HCT116 (cell line): ENCODE measurements around the gene ITGAE. TPM values are rescaled to one million over a fixed set of nuclear protein-coding genes. Genes with fewer than 3 reads are reported as not detected.

Experiments used
- ATAC-seq: fragments of 200-7000 bp; cut with Tn5 transposase; 2 replicates; pipeline ENCODE4 v1.9.1; 2020; ENCODE audit warnings: mild to moderate bottlenecking, moderate library complexity
- BruUV-seq: library from RNA; stranded (reverse); fragments of 400-500 nt; replicated peaks from 2 replicates; lab custom pipeline; 2021; lab: Mats Ljungman, UMichigan
- CTCF ChIA-PET: fragments of 300-600 bp; sonication (Branson Sonifier 250); formaldehyde crosslinking; loops from one replicate; lab custom pipeline; 2021; ENCODE audit warnings: antibody characterized with exemption; lab: Charles Lee
- POLR2A ChIA-PET: fragments of 300-600, 350-600 bp; sonication (Branson Sonifier 250); formaldehyde crosslinking; loops from one replicate; lab custom pipeline; 2021; ENCODE audit warnings: antibody characterized with exemption; lab: Charles Lee
- RAD21 ChIA-PET, 2 experiments: fragments of 300-600 bp; sonication (Branson Sonifier 250); formaldehyde crosslinking; loops; one replicate each; lab custom pipeline; 2023; ENCODE audit warnings: low total read pairs in 2 of 2; ENCODE audit not compliant: uncharacterized antibody in 2 of 2, unreplicated experiment in 2 of 2, low non-redundant PET in 1 of 2; lab: Charles Lee
- DNase-seq: peaks from one replicate; pipeline ENCODE4 v3.0.0-alpha.2; 2010; ENCODE audit warnings: low read depth, low spot score
- H2AFZ ChIP-seq: fragments of 200-600 bp; shearing (Covaris generic), sonication (generic); 2 replicates; pipeline ENCODE4 v1.6.1; 2017; ENCODE audit warnings: low read depth, mixed run types, mixed read lengths, antibody characterized with exemption, low read length; ENCODE audit not compliant: poor library complexity, severe bottlenecking
- H3K27ac ChIP-seq: 2 replicates; pipeline ENCODE4 v1.5.1; 2012; ENCODE audit warnings: low read depth, low read length
- H3K27me3 ChIP-seq: fragments of 200-600 bp; sonication (generic); 2 replicates; pipeline ENCODE4 v1.6.1; 2016; ENCODE audit warnings: mixed run types, low read length, mixed read lengths; ENCODE audit not compliant: insufficient read depth
- H3K36me3 ChIP-seq, 2 experiments: fragments of 200-500 bp in 1 of 2; fragments of 200-600 bp in 1 of 2; sonication (Bioruptor generic) in 1 of 2; sonication (generic) in 1 of 2; 2 replicates each; pipeline versions ENCODE4 v1.5.1 to v1.6.1; 2014 to 2016; ENCODE audit warnings: low read length in 2 of 2, inconsistent platforms in 1 of 2, mixed read lengths in 1 of 2, mixed run types in 1 of 2; ENCODE audit not compliant: insufficient read depth in 2 of 2, control insufficient read depth in 1 of 2
- H3K4me1 ChIP-seq, 2 experiments: fragments of 200-600 bp in 1 of 2; sonication (generic) in 1 of 2; 2 replicates each; pipeline versions ENCODE4 v1.5.1 to v1.6.1; 2012 to 2017; ENCODE audit warnings: low read length in 2 of 2, inconsistent platforms in 1 of 2, mild to moderate bottlenecking in 1 of 2, mixed read lengths in 1 of 2, mixed run types in 1 of 2, moderate library complexity in 1 of 2; ENCODE audit not compliant: insufficient read depth in 2 of 2, control insufficient read depth in 1 of 2
- H3K4me2 ChIP-seq: fragments of 200-600 bp; sonication (generic); 2 replicates; pipeline ENCODE4 v1.6.1; 2017; ENCODE audit warnings: mixed run types, low read length, mixed read lengths
- H3K4me3 ChIP-seq, 2 experiments: fragments of 200-600 bp in 1 of 2; sonication (generic) in 1 of 2; replicated peaks in 1 of 2; 2 replicates each; pipeline ENCODE4 v1.5.1; 2011 to 2016; ENCODE audit warnings: low read length in 2 of 2, control low read depth in 1 of 2, low read depth in 1 of 2, mild to moderate bottlenecking in 1 of 2, mixed read lengths in 1 of 2, mixed run types in 1 of 2
- H3K79me2 ChIP-seq: fragments of 200-600 bp; sonication (generic); 2 replicates; pipeline ENCODE4 v1.6.1; 2017; ENCODE audit warnings: mild to moderate bottlenecking, mixed run types, low read length, moderate library complexity, mixed read lengths; ENCODE audit not compliant: insufficient read depth
- H3K9ac ChIP-seq: fragments of 200-600 bp; sonication (generic); 2 replicates; pipeline ENCODE4 v1.6.1; 2016; ENCODE audit warnings: low read length, mixed read lengths
- H3K9me2 ChIP-seq: fragments of 200-600 bp; sonication (generic), shearing (Covaris generic); 2 replicates; pipeline ENCODE4 v1.6.1; 2017; ENCODE audit warnings: mixed run types, mild to moderate bottlenecking, moderate library complexity; ENCODE audit not compliant: insufficient read depth
- H3K9me3 ChIP-seq, 2 experiments: fragments of 200-500 bp in 1 of 2; fragments of 200-600 bp in 1 of 2; sonication (Bioruptor generic) in 1 of 2; sonication (generic) in 1 of 2; 2 replicates each; pipeline ENCODE4 v1.6.1; 2014 to 2017; ENCODE audit warnings: low read length in 2 of 2, mixed read lengths in 2 of 2, inconsistent platforms in 1 of 2, low read depth in 1 of 2, mild to moderate bottlenecking in 1 of 2, mixed run types in 1 of 2, moderate library complexity in 1 of 2; ENCODE audit not compliant: control insufficient read depth in 1 of 2, insufficient read depth in 1 of 2
- H4K20me1 ChIP-seq: fragments of 200-600 bp; sonication (generic), shearing (Covaris generic); 2 replicates; pipeline ENCODE4 v1.6.1; 2017; ENCODE audit warnings: mixed run types, mild to moderate bottlenecking, moderate library complexity; ENCODE audit not compliant: insufficient read depth
- CEBPB ChIP-seq: IDR thresholded peaks from 2 replicates; pipeline ENCODE4 v1.6.1; 2012; ENCODE audit warnings: low read depth
- EGR1 ChIP-seq: IDR thresholded peaks from 2 replicates; pipeline ENCODE4 v1.6.1; 2012; ENCODE audit warnings: low read depth
- ELF1 ChIP-seq: IDR thresholded peaks from 2 replicates; pipeline ENCODE4 v1.6.1; 2012; ENCODE audit warnings: low read depth, borderline replicate concordance
- EZH2 ChIP-seq: fragments of 200-600 bp; sonication (generic); IDR thresholded peaks from 2 replicates; pipeline ENCODE4 v1.6.1; 2017; ENCODE audit warnings: antibody characterized with exemption, mixed run types
- MAX ChIP-seq: IDR thresholded peaks from 2 replicates; pipeline ENCODE4 v1.6.1; 2012
- POLR2A ChIP-seq: IDR thresholded peaks from 2 replicates; pipeline ENCODE4 v1.7.0; 2011; ENCODE audit warnings: borderline replicate concordance; ENCODE audit not compliant: insufficient read depth, insufficient read length; ENCODE audit errors: extremely low read depth
- RAD21 ChIP-seq: IDR thresholded peaks from 2 replicates; pipeline ENCODE4 v1.6.1; 2012; ENCODE audit warnings: low read depth, mild to moderate bottlenecking
- SIN3A ChIP-seq: IDR thresholded peaks from 2 replicates; pipeline ENCODE4 v1.6.1; 2012; ENCODE audit warnings: low read depth
- TCF7L2 ChIP-seq: IDR thresholded peaks from 2 replicates; pipeline ENCODE4 v1.7.0; 2011; ENCODE audit warnings: borderline replicate concordance, inconsistent platforms; ENCODE audit not compliant: insufficient read depth, insufficient read length; ENCODE audit errors: extremely low read depth
- YY1 ChIP-seq: IDR thresholded peaks from 2 replicates; pipeline ENCODE4 v1.6.1; 2011; ENCODE audit warnings: low read length, low read depth, moderate library complexity, mild to moderate bottlenecking; ENCODE audit not compliant: insufficient replicate concordance; ENCODE audit errors: extremely low read depth
- ZNF274 ChIP-seq: fragments of 200-500 bp; sonication (Bioruptor generic); IDR thresholded peaks from 2 replicates; pipeline ENCODE4 v1.6.1; 2014; ENCODE audit warnings: mild to moderate bottlenecking, low read depth, low read length, inconsistent platforms
- intact Hi-C: fragments of 100-400 bp; cut with micrococcal nuclease; formaldehyde crosslinking; loops from 2 replicates; pipeline ENCODE4 v1.10.0; 2022
- total RNA-seq: library from RNA; stranded (reverse); gene quantifications from one replicate; pipeline ENCODE4 v1.2.1, GENCODE V29; 2021; ENCODE audit not compliant: unreplicated experiment
- TF ChIP-seq, protein P1 (sequence below): IDR thresholded peaks from 2 replicates; pipeline ENCODE4 v1.6.1; 2011; ENCODE audit warnings: mild to moderate bottlenecking, low read length, moderate library complexity; ENCODE audit not compliant: insufficient replicate concordance; ENCODE audit errors: extremely low read depth
- TF ChIP-seq, protein P2 (sequence below): IDR thresholded peaks from 2 replicates; pipeline ENCODE4 v1.6.1; 2012

ITGAE gene
- total RNA-seq, 1 experiment from 2014 or later, result 19.9 TPM

- TF ChIP-seq YY1, result no peak
- TF ChIP-seq ELF1, result no peak
- TF ChIP-seq MAX, result no peak
- TF ChIP-seq, all 23 proteins: peak for 0
- ChIA-PET POLR2A (no interaction called here), RAD21 (interaction anchor here (1.0 to 1.5 kb wide), 2 partner anchors 90 to 91 kb away, joined by 4 to 8 read pairs; no protein-coding TSS in a partner anchor), CTCF (interaction anchor here (1.2 to 2.2 kb wide), 5 partner anchors 10 to 146 kb away, joined by 4 to 12 read pairs (median 7); partner anchors contain the start of gene NCBP3)
- Histone ChIP-seq H3K4me3 (no peak overlapping the region), H3K27ac (no peak overlapping the region), H3K27me3 (no peaks in the 10 kb centered on the region), H3K9me2 (no peaks in the 10 kb centered on the region), H2AFZ (no peak overlapping the region), H3K79me2 (peaks cover 15% of the 10 kb centered on the region; the same call in 1 of the 2 replicates), H3K9me3 (no peaks in the 10 kb centered on the region), H3K9ac (no peak overlapping the region), H3K36me3 (peaks cover 23 to 35% of the 10 kb centered on the region in 2 experiments), H4K20me1 (no peaks in the 10 kb centered on the region), H3K4me1 (no peaks in the 10 kb centered on the region), H3K4me2 (no peak overlapping the region)
- no TSS peak for BruUV-seq
- ATAC-seq (no peak), DNase-seq (no peak)
- intact Hi-C loops, result no loop called here
Observed at GRCh38 chr17:3828151-3828851, 27.3 kb upstream of the ITGAE start.

DNA sequence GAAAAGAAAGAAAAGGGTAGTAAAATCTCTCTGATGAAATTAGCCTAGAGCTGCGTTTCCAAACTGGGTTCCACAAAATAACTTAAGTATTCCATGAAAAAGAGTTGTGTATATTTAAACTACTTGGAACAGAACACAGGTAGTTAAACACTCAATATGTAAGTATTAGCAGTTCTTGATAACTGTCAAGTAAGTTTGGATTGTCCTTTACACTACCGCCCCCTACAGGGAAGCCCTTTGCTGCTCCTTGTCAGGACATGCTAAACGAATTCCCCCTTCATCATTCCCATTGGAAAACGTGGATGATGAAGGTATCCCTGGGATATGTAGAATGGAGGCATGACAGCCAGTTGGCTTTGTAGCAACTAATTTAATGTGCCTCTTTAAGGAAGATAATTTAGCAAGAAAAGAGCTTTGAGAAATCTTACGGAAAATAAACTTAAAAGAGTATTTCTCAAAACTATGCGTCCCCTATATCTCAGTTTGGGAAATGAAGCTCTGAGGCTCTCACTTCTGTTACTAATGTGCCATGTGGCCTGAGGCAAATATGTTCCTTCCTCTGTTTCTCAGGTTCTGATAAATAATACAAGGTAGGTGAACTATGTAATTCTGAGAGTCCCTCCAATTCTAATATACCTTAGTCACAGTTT is 26.3 kb upstream of the ITGAE start:
- Histone ChIP-seq H2AFZ (no peak overlapping the region), H3K4me2 (no peak overlapping the region), H3K9ac (no peak overlapping the region), H4K20me1 (no peaks in the 10 kb centered on the region), H3K36me3 (peaks cover 26 to 41% of the 10 kb centered on the region in 2 experiments), H3K9me3 (no peaks in the 10 kb centered on the region), H3K79me2 (peaks cover 12% of the 10 kb centered on the region; the same call in 1 of the 2 replicates), H3K27ac (no peak overlapping the region), H3K27me3 (no peaks in the 10 kb centered on the region), H3K4me1 (no peaks in the 10 kb centered on the region), H3K4me3 (no peak overlapping the region), H3K9me2 (no peaks in the 10 kb centered on the region)
- intact Hi-C loops, result loop anchor here (1.0 to 2.0 kb wide), 2 partner anchors 90 to 144 kb away; no protein-coding TSS in a partner anchor
- RAD21 ChIA-PET, result interaction anchor here (1.0 to 1.5 kb wide), 2 partner anchors 89 to 90 kb away, joined by 4 to 8 read pairs; no protein-coding TSS in a partner anchor
- CTCF ChIA-PET, result interaction anchor here (1.2 to 3.6 kb wide), 5 partner anchors 9 to 145 kb away, joined by 4 to 43 read pairs (median 7); partner anchors contain the start of gene NCBP3
- POLR2A ChIA-PET, result no interaction called here
- DNase-seq (peak; percentile 58), ATAC-seq (peak; percentile 83)
- BruUV-seq, result no TSS peak
- no peak for TF ChIP-seq ZNF274
- no peak for TF ChIP-seq EZH2
- TF ChIP-seq EGR1, result no peak
- TF ChIP-seq CEBPB, result no peak
- TF ChIP-seq, protein P1, sequence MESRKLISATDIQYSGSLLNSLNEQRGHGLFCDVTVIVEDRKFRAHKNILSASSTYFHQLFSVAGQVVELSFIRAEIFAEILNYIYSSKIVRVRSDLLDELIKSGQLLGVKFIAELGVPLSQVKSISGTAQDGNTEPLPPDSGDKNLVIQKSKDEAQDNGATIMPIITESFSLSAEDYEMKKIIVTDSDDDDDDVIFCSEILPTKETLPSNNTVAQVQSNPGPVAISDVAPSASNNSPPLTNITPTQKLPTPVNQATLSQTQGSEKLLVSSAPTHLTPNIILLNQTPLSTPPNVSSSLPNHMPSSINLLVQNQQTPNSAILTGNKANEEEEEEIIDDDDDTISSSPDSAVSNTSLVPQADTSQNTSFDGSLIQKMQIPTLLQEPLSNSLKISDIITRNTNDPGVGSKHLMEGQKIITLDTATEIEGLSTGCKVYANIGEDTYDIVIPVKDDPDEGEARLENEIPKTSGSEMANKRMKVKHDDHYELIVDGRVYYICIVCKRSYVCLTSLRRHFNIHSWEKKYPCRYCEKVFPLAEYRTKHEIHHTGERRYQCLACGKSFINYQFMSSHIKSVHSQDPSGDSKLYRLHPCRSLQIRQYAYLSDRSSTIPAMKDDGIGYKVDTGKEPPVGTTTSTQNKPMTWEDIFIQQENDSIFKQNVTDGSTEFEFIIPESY, result no peak
- TF ChIP-seq RAD21, result peak; percentile 82
- TF ChIP-seq, protein P2, sequence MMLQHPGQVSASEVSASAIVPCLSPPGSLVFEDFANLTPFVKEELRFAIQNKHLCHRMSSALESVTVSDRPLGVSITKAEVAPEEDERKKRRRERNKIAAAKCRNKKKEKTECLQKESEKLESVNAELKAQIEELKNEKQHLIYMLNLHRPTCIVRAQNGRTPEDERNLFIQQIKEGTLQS, result no peak
- TF ChIP-seq TCF7L2, result no peak
- no peak for TF ChIP-seq POLR2A
- TF ChIP-seq YY1, result no peak
- no peak for TF ChIP-seq SIN3A
